HCT116 (cell line): ENCODE measurements around the gene PLEKHA8.

Experiments used
- CEBPB ChIP-seq: IDR thresholded peaks from 2 replicates; pipeline ENCODE4 v1.6.1; 2012; ENCODE audit warnings: low read depth
- EZH2 ChIP-seq: fragments of 200-600 bp; sonication (generic); IDR thresholded peaks from 2 replicates; pipeline ENCODE4 v1.6.1; 2017; ENCODE audit warnings: antibody characterized with exemption, mixed run types
- EZH2phosphoT487 ChIP-seq: fragments of 200-600 bp; IDR thresholded peaks from 2 replicates; pipeline ENCODE4 v1.6.1; 2018; ENCODE audit warnings: antibody characterized with exemption, borderline replicate concordance
- FOSL1 ChIP-seq: IDR thresholded peaks from 2 replicates; pipeline ENCODE4 v1.6.1; 2012; ENCODE audit warnings: low read depth
- JUND ChIP-seq: IDR thresholded peaks from 2 replicates; pipeline ENCODE4 v1.6.1; 2012
- POLR2A ChIP-seq: IDR thresholded peaks from 2 replicates; pipeline ENCODE4 v1.7.0; 2011; ENCODE audit warnings: borderline replicate concordance; ENCODE audit not compliant: insufficient read depth, insufficient read length; ENCODE audit errors: extremely low read depth
- POLR2AphosphoS5 ChIP-seq: IDR thresholded peaks from 2 replicates; pipeline ENCODE4 v1.6.1; 2011; ENCODE audit warnings: mild to moderate bottlenecking, low read depth, low read length, moderate library complexity
- YY1 ChIP-seq: IDR thresholded peaks from 2 replicates; pipeline ENCODE4 v1.6.1; 2011; ENCODE audit warnings: low read length, low read depth, moderate library complexity, mild to moderate bottlenecking; ENCODE audit not compliant: insufficient replicate concordance; ENCODE audit errors: extremely low read depth
- ZNF274 ChIP-seq: fragments of 200-500 bp; sonication (Bioruptor generic); IDR thresholded peaks from 2 replicates; pipeline ENCODE4 v1.6.1; 2014; ENCODE audit warnings: mild to moderate bottlenecking, low read depth, low read length, inconsistent platforms
- TF ChIP-seq, protein P1 (sequence below), 3 experiments: fragments of 200-600 bp in 1 of 3; sonication (generic) in 1 of 3; IDR thresholded peaks in 2 of 3; conservative IDR thresholded peaks in 1 of 3; 2 replicates each; pipeline ENCODE4 v1.5.1; 2012 to 2017; ENCODE audit warnings: low read depth in 2 of 3, low read length in 2 of 3, antibody characterized with exemption in 1 of 3, borderline replicate concordance in 1 of 3, control low read depth in 1 of 3, mild to moderate bottlenecking in 1 of 3, mixed read lengths in 1 of 3, mixed run types in 1 of 3, moderate library complexity in 1 of 3; ENCODE audit not compliant: insufficient read depth in 1 of 3
- TF ChIP-seq, protein P2 (sequence below): IDR thresholded peaks from 2 replicates; pipeline ENCODE4 v1.6.1; 2012; ENCODE audit warnings: low read depth
- TF ChIP-seq, protein P3 (sequence below): IDR thresholded peaks from 2 replicates; pipeline ENCODE4 v1.6.1; 2012

DNA sequence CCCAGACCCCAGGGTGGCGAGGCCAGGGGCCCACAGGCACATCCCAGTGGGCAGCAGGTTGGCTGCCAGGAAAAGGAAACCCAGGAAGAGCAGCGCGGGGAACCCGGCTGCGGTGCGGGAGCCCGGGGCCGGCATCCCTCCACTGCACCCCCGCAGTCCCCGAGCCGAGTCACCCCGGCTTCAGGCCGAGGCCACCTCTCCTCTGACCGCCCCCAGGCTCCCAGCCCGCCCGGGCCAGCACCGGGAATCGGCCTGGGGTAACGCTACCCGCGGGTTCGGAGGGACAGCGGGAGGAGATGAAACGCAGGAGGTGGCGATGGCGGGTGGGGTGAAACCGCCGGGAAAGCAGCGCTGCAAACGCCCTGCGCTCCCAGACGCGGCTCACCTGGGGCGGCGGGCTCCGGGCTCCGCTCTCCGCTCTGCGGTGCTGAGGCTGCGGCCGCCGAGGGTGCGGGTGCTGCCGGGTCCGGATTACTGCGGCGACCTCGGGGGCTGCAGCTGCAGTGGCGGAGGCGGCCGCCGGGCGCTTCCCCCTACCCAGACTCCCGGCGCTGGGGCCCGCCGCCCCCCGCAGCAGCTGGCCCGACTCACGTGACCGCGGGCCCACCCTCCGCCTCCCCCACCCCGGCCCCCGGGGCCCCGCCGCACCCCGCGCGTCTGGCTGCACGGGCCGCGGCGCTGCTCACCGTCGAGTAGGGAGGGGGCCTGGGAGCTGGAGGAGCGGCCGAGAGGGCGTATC lies 38.8 kb upstream of the PLEKHA8 start, which contains the start of gene SCRN1:
- TF ChIP-seq, protein P1, sequence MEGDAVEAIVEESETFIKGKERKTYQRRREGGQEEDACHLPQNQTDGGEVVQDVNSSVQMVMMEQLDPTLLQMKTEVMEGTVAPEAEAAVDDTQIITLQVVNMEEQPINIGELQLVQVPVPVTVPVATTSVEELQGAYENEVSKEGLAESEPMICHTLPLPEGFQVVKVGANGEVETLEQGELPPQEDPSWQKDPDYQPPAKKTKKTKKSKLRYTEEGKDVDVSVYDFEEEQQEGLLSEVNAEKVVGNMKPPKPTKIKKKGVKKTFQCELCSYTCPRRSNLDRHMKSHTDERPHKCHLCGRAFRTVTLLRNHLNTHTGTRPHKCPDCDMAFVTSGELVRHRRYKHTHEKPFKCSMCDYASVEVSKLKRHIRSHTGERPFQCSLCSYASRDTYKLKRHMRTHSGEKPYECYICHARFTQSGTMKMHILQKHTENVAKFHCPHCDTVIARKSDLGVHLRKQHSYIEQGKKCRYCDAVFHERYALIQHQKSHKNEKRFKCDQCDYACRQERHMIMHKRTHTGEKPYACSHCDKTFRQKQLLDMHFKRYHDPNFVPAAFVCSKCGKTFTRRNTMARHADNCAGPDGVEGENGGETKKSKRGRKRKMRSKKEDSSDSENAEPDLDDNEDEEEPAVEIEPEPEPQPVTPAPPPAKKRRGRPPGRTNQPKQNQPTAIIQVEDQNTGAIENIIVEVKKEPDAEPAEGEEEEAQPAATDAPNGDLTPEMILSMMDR (IDR thresholded peaks at IDR 0.05 in 2 of 3, conservative IDR thresholded peaks at IDR 0.05 in 1 of 3; ENCODE audit: borderline replicate concordance in 1 of 3, insufficient read depth in 1 of 3, low read depth in 2 of 3, low read length in 2 of 3) = no peak
- TF ChIP-seq POLR2AphosphoS5 = peak; percentile 50
- TF ChIP-seq JUND = no peak
- peak; percentile 9 for TF ChIP-seq POLR2A
- TF ChIP-seq YY1 = no peak
- no peak for TF ChIP-seq CEBPB
- TF ChIP-seq FOSL1 = no peak
- TF ChIP-seq, protein P2, sequence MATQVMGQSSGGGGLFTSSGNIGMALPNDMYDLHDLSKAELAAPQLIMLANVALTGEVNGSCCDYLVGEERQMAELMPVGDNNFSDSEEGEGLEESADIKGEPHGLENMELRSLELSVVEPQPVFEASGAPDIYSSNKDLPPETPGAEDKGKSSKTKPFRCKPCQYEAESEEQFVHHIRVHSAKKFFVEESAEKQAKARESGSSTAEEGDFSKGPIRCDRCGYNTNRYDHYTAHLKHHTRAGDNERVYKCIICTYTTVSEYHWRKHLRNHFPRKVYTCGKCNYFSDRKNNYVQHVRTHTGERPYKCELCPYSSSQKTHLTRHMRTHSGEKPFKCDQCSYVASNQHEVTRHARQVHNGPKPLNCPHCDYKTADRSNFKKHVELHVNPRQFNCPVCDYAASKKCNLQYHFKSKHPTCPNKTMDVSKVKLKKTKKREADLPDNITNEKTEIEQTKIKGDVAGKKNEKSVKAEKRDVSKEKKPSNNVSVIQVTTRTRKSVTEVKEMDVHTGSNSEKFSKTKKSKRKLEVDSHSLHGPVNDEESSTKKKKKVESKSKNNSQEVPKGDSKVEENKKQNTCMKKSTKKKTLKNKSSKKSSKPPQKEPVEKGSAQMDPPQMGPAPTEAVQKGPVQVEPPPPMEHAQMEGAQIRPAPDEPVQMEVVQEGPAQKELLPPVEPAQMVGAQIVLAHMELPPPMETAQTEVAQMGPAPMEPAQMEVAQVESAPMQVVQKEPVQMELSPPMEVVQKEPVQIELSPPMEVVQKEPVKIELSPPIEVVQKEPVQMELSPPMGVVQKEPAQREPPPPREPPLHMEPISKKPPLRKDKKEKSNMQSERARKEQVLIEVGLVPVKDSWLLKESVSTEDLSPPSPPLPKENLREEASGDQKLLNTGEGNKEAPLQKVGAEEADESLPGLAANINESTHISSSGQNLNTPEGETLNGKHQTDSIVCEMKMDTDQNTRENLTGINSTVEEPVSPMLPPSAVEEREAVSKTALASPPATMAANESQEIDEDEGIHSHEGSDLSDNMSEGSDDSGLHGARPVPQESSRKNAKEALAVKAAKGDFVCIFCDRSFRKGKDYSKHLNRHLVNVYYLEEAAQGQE = no peak
- TF ChIP-seq, protein P3, sequence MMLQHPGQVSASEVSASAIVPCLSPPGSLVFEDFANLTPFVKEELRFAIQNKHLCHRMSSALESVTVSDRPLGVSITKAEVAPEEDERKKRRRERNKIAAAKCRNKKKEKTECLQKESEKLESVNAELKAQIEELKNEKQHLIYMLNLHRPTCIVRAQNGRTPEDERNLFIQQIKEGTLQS = no peak
- TF ChIP-seq EZH2 = no peak
- no peak for TF ChIP-seq ZNF274
- no peak for TF ChIP-seq EZH2phosphoT487
